T-helper 1 cell (primary cell): ENCODE results near the gene INTS11.

Experiments used
- DNase-seq, 5 donors: peaks; one replicate each; pipeline ENCODE4 v3.0.0-alpha.2; 2012 to 2020

The INTS11 gene

GRCh38 chr1:1299686-1300351, 24.6 kb downstream of the INTS11 start:
- DNase-seq = no peak

DNA sequence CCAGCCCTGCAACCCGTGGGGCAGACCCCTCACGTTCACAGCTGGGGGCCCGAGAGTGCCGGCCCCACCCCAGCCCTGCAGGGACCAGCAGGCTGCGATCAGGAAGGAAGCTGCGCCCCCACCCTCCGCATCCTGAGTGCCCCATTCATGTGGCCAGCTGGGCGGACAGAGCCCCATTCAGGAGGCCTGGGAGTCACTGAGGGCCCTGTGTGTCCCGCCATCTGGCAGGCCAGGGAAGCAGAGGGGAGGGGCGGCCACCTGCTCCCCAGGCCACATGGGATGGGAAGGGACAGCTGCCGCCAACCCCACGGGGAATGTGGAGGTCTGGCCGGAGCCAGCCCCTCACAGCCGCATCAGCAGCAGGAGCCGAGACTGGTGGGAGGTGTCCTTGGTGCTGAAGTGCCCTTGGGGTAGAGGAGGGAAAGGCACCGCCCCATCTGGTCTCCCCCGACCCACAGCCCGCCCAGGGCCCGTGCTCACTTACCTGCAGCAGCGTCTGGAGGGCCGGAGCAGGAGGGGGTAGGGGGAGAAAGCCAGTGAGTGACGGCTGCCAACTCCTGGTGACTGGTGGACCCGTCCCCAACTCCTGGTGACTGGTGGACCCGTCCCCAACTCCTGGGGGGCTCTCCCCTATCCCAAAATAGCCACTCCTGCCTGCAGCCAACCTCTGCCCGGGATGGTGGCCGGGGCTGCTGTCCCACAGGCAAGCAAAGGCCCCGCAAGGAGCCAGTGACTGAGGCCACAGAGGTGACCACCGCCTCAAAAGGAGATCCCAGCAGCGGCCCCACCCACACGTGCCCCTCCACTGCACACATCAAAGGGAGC, 25.4 kb downstream of the INTS11 start:
- DNase-seq = peak in 1 of 5 donors; percentile 0

DNA sequence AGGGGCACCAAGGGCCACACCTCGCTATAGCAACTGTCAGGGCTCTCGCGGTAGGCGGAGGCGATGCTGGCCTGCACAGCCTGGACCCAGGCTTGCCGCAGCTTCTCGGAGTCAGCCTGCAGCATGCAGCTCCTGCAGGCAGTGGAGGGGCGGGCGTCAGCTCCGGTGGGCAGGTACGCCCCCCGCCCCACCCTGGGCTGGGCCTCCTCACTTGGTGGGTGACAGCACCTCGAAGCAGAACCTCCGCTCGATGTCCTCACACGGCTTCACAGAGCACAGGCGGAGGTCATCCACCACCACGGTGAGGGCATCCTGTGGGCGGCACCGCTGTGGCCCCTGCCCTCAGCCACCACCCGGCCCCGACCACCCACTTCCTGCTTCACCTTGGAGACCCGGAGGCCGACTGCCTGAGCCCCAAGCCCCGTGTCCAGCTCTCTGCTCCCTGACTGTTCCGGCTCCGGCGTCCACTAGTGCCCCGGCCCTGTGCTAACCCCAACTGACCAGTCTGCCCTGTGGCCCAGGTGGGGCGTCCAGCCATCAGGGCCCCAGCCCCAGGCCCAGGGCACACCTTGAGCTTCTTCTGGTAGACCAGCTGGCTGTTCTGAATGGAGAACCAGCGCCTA, 26.5 kb downstream of the INTS11 start:
- no peak for DNase-seq

GRCh38 chr1:1296070-1297061, 28.1 kb downstream of the INTS11 start:
- DNase-seq = no peak

DNA sequence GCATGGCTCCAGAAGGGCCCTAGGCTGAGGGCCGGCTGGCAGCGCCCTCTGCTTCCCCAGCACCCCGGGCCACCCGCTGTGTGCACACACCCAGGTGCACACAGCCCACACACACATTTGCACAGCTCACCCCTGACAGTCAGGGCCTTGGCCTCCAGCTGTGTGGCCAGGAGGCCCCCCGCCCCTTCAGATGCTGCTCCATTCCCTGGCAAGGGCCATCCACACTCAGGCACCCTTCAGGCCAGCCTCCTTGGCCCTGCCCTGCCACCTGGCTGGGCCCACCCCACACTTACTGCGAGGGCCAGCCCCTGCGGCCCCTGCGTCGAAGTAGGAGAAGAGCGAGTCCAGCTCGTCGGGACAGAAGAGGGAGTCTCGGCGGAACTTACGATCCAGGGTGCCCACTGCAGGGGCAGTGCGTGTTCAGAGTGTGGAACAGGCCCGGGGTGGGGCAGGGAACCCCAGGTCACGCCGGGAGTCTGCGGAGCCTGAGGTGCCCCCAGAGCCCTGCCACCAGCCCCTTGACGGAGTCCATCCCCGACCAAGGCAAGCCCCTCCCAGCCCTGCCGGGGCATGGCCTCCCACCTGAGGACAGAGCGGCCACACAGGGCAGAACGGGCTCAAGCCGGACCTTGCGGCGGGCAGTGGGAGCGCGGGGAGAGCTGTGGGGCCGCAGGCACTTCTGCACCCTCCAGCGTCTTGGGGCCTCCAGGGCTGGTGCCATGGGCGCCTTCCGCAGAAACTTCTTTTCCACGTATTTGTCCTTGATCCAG, 29.1 kb downstream of the INTS11 start:
- DNase-seq = no peak

- no peak for DNase-seq
Measured at GRCh38 chr1:1294250-1294890, 30.1 kb downstream of the INTS11 start.

DNA sequence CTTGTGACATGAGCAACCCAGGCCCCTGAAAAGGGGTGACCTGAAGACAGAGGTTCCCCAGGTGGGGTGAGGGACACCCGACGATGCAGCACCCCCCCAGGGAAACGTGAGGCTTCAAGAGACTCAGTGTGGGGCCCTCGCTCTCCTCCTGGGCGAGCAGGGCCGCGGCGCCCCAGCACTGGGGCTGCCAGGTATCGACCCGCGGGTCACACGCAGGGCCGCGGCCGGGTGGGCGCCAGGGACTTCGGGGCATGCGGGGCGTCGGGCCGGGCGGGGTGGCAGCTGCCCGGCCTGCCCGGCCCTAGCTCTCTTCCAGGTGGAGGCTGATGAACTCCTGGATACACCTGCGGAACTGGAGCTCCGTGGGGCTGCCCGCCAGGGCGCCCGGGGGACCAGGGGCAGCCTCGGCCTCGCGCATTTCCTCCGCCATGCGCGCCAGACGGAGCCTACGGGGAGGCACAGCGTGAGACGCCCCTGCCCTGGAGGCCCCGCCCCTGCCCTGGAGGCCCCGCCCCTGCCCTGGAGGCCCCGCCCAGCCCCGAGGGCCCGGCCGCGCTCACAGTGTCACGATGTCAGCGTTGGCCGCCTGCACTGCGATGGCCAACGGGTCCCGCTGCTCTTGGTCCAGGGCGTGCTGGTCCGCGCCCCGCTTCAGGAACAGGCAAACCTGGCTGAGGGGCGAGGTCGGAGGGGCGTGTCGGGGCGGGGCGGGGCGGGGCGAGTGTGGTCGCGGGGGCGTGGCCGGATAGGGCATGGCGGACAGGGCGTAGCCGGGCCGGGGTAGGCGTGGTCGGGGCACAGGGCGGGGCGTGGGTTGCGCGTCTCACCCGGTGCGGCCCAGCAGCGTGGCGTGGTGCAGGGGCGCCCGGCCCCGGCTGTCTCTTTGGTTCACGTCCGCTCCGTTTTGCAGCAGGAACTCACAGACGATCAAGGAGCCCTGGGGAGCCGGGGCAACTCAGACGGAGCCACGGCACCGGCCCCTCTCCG, 30.9 kb downstream of the INTS11 start:
- DNase-seq = no peak

DNA sequence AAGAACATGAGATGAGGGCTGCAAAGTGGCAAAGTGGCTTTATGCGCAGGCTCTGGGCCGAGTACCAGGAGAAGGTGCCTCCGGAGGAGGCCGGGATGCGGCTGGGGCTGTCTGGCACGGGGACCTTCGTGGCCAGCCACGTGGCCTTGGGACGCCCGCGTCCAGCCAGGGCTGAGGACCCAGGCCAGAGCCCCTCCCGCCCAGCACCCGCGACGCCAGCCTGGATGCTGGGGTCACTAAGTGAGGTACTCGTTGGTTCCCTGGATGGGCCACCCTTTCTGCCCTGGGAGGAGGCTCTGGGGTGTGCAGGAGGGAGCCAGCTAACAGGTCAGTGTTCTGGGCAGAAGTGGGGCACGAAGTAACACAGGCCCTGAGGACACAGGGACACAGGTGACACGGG, 31.6 kb downstream of the INTS11 start:
- no peak for DNase-seq

- no peak for DNase-seq
Measured at GRCh38 chr1:1292442-1292779, 32.0 kb downstream of the INTS11 start.

DNA sequence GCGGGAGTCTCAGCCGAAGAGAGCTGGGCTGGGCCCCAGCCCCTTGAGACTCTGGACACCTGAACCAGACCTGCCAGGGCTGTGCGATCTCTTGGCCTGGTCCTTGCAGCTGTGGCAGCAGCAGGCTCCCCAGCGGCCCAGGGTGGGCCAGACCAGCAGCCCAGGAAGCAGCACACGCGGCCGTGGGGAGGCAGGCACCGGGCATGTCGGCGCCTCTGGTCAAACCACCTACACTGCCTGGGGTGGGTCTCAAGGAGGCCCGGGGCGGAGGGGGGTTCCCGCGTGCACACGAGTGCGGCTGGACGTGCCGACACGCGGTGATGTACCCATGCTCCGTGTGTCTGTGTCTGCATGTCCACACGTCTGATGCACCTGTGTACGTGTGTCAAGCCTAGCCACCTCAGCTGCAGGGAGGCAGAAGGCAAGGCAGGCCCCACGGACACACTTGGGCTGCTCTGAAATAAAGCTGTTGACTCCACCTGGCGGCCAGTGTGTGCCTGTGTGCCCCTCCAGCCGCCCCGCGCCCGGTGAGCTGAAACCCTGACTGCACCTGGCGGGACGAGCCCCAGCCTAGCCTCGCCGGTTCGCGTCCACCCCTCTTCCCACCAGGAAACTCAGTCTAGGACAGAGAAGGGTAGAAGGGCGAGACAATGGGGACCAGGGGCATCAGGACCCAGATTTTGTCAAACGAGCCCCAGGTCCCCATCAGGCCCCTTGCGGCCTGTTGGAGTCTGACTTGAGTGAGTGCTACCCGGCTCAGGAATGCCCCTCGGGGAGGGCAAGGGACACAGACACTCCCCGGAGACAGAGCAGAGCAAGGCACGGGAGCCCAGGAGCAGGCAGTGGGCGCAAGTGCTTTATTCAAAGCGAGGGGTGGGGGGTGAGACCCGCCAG, 32.7 kb downstream of the INTS11 start:
- DNase-seq = peak; percentile 39 to 59 (median 57)

- no peak for DNase-seq
Measured at GRCh38 chr1:1291023-1291528, 33.4 kb downstream of the INTS11 start.

GRCh38 chr1:1290238-1290731, 34.2 kb downstream of the INTS11 start:
- DNase-seq = peak in 4 of 5 donors; percentile 31 to 63 (median 43)

DNA sequence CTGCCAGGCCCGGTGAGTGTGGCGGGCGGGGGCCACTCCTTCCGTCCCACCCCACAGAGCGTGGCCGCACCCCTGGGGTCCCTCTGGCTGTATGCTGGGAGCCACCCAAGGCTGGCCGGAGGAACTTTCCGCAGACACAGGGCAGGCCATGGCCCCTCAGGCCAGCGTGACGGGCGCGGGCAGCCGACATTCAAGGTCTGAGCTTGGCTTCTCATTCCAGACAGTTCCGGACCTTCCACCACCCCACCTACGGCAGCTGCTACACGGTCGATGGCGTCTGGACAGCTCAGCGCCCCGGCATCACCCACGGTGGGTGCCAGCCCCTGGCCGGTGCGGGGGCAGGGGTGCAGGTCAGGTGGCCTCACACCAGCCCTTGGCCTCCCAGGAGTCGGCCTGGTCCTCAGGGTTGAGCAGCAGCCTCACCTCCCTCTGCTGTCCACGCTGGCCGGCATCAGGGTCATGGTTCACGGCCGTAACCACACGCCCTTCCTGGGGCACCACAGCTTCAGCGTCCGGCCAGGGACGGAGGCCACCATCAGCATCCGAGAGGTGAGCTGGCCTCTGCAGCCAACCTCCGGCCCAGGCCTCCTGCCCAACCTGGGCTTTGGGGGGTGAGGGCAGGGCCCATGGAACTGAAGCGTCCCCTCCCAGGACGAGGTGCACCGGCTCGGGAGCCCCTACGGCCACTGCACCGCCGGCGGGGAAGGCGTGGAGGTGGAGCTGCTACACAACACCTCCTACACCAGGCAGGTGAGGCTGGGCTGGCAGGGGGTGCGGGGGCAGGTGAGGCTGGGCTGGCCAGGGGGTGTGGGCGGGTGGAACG, 37.0 kb downstream of the INTS11 start:
- no peak for DNase-seq

DNA sequence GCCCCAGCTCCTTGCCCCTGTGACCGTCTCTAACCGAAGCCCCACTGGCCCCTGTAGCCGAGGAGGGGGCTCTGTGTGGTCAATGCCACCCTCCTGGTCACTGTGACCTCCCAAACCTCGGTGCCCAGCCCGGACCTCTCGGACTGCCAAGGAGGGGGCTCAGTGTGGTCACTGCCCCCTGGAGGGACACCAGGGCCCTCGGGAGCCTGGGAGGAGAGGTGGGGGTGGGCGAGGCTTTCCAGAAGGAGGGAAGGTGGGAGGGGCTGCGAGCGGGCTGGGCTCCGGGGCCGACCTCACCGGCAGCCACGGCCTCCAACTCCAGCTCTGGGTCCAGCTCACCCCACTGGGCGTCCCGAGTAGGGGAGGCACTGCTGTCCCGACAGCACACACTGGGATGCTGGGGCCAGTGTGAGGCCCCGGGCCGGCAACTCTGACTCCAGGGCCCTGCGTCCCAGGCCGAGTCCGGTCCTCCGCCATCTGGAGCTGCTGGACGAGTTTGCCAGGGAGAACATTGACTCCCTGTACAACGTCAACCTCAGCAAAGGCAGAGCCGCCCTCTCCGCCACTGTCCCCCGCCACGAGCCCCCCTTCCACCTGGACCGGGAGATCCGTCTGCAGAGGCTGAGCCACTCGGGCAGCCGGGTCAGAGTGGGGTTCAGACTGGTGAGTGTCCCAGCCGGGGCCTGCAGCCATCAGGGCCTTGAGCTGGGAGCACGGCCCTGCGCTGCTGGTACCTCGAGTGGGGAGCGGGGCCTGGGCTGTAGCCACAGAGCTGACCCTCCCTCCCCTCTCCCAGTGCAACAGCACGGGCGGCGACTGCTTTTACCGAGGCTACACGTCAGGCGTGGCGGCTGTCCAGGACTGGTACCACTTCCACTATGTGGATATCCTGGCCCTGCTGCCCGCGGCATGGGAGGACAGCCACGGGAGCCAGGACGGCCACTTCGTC, 37.9 kb downstream of the INTS11 start:
- DNase-seq = no peak

GRCh38 chr1:1285611-1286311, 38.7 kb downstream of the INTS11 start:
- no peak for DNase-seq

GRCh38 chr1:1285102-1285571, 39.3 kb downstream of the INTS11 start:
- no peak for DNase-seq
